OCI-LY3 (cell line): ENCODE measurements around the gene PLEK.

Experiments
- H2AFZ ChIP-seq: fragments of 200-600, 300-600 bp; shearing (Covaris generic); 2 replicates; pipeline ENCODE4 v1.6.0; 2014; ENCODE audit warnings: antibody characterized with exemption, low read depth, low read length
- H3K27ac ChIP-seq: fragments of 200-600, 300-600 bp; sonication (generic); 2 replicates; pipeline ENCODE4 v1.5.1; 2014; ENCODE audit warnings: mild to moderate bottlenecking, low read length, moderate library complexity, mixed read lengths
- H3K27me3 ChIP-seq: fragments of 200-600, 300-600 bp; sonication (generic); 2 replicates; pipeline ENCODE4 v1.6.1; 2014; ENCODE audit warnings: low read depth, low read length, mixed read lengths
- H3K36me3 ChIP-seq: fragments of 200-600, 300-600 bp; sonication (generic); replicated peaks from 2 replicates; pipeline ENCODE3; 2014; ENCODE audit warnings: low read depth, low read length, mixed read lengths
- H3K4me1 ChIP-seq: fragments of 300-600, 200-600 bp; sonication (generic); 2 replicates; pipeline ENCODE4 v1.6.1; 2014; ENCODE audit warnings: low read length, mixed read lengths
- H3K4me2 ChIP-seq: fragments of 200-600, 300-600 bp; sonication (generic); 2 replicates; pipeline ENCODE4 v1.6.1; 2014; ENCODE audit warnings: low read length, mixed read lengths
- H3K4me3 ChIP-seq: fragments of 300-600, 200-600 bp; sonication (generic); 2 replicates; pipeline ENCODE4 v1.5.1; 2014; ENCODE audit warnings: antibody characterized with exemption, mild to moderate bottlenecking, low read length, moderate library complexity
- H3K79me2 ChIP-seq: fragments of 300-600, 200-600 bp; shearing (Covaris generic); 2 replicates; pipeline ENCODE4 v1.6.1; 2014; ENCODE audit warnings: mild to moderate bottlenecking, low read length, mixed read lengths
- H3K9ac ChIP-seq: fragments of 300-600, 200-600 bp; shearing (Covaris generic); 2 replicates; pipeline ENCODE4 v1.6.0; 2014; ENCODE audit warnings: mild to moderate bottlenecking, low read length, moderate library complexity
- H3K9me3 ChIP-seq: fragments of 200-600, 300-600 bp; shearing (Covaris generic); 2 replicates; pipeline ENCODE4 v1.6.1; 2014; ENCODE audit warnings: low read length, mixed read lengths; ENCODE audit not compliant: insufficient read depth
- H4K20me1 ChIP-seq: fragments of 200-600, 300-600 bp; sonication (generic); 2 replicates; pipeline ENCODE4 v1.6.1; 2016; ENCODE audit warnings: low read length, mixed read lengths; ENCODE audit not compliant: insufficient read depth
- EZH2phosphoT487 ChIP-seq: fragments of 200-600 bp; shearing (Covaris generic); IDR thresholded peaks from 2 replicates; pipeline ENCODE4 v1.6.1; 2018; ENCODE audit warnings: antibody characterized with exemption, mixed run types, low read depth
- TF ChIP-seq, protein P1 (sequence below): fragments of 200-600, 300-600 bp; sonication (generic); IDR thresholded peaks from 2 replicates; pipeline ENCODE4 v1.5.1; 2014; ENCODE audit warnings: antibody characterized with exemption, low read length, low read depth

PLEK gene

DNA sequence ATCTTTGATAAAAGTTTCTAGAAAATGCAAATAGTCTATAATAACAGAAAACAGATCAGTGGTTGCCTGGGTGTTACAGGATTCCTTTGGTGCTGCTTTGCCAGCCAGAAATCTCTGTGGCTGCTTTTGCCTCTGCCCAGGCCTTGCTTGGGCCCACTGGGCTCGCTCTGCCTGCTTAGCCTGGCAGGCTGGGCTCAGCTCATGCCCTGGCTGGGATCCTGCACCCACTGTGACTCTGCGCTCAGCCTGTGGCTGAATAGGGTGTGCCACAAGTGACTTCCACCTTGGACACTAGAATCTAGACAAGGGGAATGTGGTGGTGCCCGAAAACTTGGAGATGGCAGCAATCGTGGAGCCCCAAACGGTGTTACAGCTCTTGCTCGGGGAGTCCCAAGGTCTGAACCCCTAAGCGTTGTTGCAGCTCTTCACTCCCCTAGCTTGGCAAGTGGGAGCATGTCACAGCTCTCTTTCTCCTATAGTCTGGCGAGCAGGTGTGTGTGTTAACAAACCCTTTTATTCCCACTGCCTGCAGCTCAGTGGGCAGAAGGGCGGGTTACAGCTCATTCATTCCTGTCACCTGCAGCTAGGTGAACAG, 51.1 kb downstream of the PLEK start:
- Histone ChIP-seq H4K20me1 (no peaks in the 10 kb centered on the region), H3K36me3 (no peaks in the 10 kb centered on the region), H3K79me2 (no peaks in the 10 kb centered on the region), H3K9ac (no peak overlapping the region), H3K27ac (no peak overlapping the region), H3K4me2 (no peak overlapping the region), H2AFZ (no peak overlapping the region), H3K27me3 (no peaks in the 10 kb centered on the region), H3K4me1 (peaks cover 32% of the 10 kb centered on the region), H3K4me3 (no peak overlapping the region), H3K9me3 (no peaks in the 10 kb centered on the region)
- TF ChIP-seq, protein P1, sequence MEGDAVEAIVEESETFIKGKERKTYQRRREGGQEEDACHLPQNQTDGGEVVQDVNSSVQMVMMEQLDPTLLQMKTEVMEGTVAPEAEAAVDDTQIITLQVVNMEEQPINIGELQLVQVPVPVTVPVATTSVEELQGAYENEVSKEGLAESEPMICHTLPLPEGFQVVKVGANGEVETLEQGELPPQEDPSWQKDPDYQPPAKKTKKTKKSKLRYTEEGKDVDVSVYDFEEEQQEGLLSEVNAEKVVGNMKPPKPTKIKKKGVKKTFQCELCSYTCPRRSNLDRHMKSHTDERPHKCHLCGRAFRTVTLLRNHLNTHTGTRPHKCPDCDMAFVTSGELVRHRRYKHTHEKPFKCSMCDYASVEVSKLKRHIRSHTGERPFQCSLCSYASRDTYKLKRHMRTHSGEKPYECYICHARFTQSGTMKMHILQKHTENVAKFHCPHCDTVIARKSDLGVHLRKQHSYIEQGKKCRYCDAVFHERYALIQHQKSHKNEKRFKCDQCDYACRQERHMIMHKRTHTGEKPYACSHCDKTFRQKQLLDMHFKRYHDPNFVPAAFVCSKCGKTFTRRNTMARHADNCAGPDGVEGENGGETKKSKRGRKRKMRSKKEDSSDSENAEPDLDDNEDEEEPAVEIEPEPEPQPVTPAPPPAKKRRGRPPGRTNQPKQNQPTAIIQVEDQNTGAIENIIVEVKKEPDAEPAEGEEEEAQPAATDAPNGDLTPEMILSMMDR, result no peak
- no peak for TF ChIP-seq EZH2phosphoT487

DNA sequence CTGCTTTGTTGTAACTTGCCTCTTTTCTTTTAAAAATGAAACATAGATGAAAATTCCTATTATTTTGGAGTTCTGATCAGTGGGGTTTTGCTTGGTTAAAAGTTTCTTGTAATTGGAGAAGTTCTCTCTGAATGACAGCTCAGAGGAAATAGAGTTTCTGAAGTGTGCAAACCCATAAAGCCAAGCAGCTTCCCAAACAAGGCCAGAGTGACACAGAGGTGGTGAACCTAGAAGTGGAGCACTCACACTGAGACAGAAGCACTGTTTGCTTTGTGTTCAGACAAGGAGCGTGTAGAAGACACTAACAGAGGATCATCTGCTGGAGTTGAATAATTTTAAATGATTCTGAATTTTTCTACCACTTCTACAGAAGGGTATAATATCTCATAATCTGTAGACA, 52.8 kb downstream of the PLEK start:
- no peaks in the 10 kb centered on the region for H4K20me1 ChIP-seq
- no peak overlapping the region for H3K9ac ChIP-seq
- no peak overlapping the region for H3K27ac ChIP-seq
- H3K4me1 ChIP-seq, result peaks cover 18% of the 10 kb centered on the region
- H2AFZ ChIP-seq, result no peak overlapping the region
- TF ChIP-seq EZH2phosphoT487, result no peak
- TF ChIP-seq, protein P1, result no peak
- H3K27me3 ChIP-seq, result no peaks in the 10 kb centered on the region
- 0 out of 2 replicates have a peak overlapping the region, but pooled peaks have one; percentile 1 for H3K4me2 ChIP-seq
- H3K9me3 ChIP-seq, result no peaks in the 10 kb centered on the region
- no peak overlapping the region for H3K4me3 ChIP-seq
- H3K79me2 ChIP-seq, result no peaks in the 10 kb centered on the region
- no peaks in the 10 kb centered on the region for H3K36me3 ChIP-seq

DNA sequence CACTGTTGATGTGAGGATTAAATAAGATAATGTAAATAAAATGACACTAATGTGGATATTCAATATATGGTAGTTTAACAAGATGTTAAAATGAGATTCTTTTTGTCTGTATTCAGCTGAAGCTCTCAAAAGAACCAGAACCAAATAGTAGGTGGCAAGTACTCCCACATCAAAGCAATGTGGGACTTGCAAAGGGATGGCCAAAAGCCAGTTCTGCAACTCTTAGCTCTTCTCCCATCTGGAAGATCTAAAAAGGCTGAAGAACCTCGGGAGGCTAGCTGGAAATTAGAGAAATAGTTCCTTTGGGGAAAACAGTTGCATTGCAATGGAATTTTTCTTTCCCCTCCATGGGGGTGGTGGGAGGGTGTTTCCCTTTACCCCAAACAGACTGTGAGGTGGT, 53.3 kb downstream of the PLEK start:
- Histone ChIP-seq H3K9me3 (no peaks in the 10 kb centered on the region), H3K79me2 (no peaks in the 10 kb centered on the region), H3K9ac (no peak overlapping the region), H3K27me3 (no peaks in the 10 kb centered on the region), H4K20me1 (no peaks in the 10 kb centered on the region), H3K27ac (no peak overlapping the region), H3K4me2 (no peak overlapping the region), H3K4me1 (peaks cover 22% of the 10 kb centered on the region), H2AFZ (no peak overlapping the region), H3K4me3 (no peak overlapping the region), H3K36me3 (no peaks in the 10 kb centered on the region)
- no peak for TF ChIP-seq EZH2phosphoT487
- TF ChIP-seq, protein P1, result no peak

DNA sequence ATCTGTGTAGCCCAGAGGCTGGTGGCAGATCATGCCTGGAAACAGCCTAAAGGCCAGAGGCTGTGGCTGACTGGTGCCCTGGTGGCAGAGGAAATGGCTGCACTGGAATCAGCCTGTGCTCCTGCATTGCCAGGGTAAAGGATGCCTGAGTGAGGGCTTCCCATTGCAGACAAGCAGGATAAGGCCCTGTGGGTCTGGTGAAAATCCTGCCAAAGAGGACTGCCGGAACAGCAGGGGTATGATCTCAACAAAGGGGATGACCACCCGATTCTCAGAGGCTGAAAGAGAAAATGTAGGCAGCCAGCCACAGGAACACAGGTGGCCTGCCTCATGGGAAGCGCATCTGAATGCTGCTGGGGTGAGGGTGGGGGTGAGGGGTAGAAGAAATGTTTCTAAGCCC, 53.8 kb downstream of the PLEK start:
- Histone ChIP-seq H4K20me1 (no peaks in the 10 kb centered on the region), H3K9me3 (no peaks in the 10 kb centered on the region), H3K4me3 (no peak overlapping the region), H3K4me1 (peaks cover 27% of the 10 kb centered on the region), H3K27ac (no peak overlapping the region), H3K79me2 (no peaks in the 10 kb centered on the region), H3K4me2 (no peak overlapping the region), H3K27me3 (no peaks in the 10 kb centered on the region), H3K36me3 (no peaks in the 10 kb centered on the region), H2AFZ (no peak overlapping the region), H3K9ac (no peak overlapping the region)
- TF ChIP-seq EZH2phosphoT487, result no peak
- TF ChIP-seq, protein P1, result no peak
